ENCODE results near the gene NACA.

Gene NACA

GRCh38 chr12:56687223-56688128, 37.6 kb downstream of the NACA start:
- DNase-seq (ENCODE audit: low read depth), result peak; percentile 51

DNA sequence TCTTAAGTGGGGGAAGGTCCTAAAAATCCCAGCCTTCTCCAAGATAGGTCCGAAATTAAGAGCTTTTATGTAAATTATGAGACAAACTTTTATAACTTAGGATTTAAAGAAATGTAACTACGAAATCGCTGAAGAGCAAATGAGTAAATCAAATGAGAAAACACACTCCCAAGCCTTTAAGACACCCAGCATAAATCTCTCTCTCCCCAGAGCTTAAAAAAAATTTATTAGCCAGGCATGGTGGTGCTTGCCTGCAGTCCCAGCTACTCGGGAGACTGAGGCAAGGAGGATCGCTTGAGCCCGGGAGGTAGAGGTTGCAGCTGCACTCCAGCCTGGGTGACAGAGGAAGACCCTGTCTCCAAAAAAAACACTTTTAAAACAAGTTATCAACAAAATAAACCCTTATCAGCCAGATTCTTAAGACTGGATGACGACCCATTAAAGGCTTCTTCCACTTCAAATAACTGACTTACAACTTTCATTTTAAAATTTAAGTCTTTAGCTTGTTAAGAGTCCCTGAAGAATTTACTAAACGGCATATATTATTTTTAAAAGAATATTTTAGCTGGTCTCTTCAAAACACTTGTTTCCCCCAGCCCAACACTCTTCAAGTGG, 40.2 kb downstream of the NACA start:
- no peak for DNase-seq (ENCODE audit: low read depth)

DNA sequence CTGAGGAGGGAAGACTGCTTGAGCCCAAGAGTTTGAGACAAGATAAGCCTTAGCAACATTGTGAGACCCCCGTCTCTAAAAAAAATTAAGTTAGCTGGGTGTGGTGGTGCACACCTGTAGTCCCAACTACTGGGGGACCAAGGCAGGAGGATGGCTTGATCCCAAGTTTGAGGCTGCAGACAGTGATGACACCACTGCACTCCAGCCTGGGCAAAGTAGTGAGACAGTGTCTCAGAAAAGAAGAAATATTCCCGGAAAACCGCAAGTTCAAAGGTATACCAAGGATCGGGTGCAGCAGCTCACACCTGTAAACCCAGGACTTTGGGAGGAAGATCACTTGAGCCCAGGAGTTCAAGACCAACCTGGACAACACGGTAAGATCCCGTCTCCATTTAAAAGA, 42.8 kb downstream of the NACA start:
- no peak for DNase-seq (ENCODE audit: low read depth)

DNA sequence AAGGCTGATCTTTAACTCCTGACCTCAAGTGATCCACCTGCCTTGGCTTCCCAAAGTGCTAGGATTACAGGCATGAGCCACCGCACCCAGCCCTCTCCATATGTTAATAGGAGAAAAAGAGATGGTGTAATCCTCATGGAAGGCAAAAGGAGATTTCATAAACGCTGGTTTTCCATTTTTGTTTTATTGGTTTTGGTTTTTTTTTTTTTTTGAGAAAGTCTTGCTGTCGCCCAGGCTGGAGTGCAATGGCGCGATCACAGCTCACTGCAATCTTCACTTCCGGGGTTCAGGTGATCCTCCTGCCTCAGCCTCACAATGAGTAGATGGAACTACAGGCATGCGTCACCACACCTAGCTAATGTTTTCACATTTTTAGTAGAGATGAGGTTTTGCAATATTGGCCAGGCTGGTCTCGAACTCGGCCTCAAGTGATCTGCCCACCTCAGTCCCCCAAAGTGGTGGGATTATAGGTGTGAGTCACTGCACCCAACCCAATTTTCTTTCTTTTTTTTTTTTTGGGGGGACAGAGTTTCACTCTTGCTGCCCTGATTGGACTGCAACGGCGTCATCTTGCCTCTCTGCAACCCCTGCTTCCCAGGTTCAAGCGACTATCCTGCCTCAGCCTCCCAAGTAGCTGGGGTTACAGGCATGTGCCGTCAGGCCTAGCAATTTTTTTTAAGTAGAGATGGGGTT, 45.1 kb downstream of the NACA start:
- DNase-seq (ENCODE audit: low read depth), result no peak

DNA sequence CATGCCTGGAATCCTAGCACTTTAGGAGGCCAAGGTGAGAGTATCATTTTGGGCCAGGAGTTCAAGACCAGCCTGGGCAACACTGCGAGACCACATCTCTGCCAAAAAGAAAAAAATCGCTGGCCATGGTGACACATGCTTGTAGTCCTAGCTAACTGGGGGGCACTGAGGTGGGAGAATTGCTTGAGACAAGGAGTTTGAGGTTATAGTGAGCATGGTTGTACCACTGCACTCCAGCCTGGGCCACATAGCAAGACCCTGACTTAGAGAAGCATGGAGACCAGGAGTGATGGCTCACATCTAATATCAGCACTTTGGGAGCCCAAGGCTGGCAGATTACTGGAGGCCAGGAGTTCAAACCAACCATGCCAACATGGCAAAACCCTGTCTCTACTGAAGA, 46.2 kb downstream of the NACA start:
- DNase-seq (ENCODE audit: low read depth), result no peak

GRCh38 chr12:56677680-56678079, 47.4 kb downstream of the NACA start:
- DNase-seq (ENCODE audit: low read depth), result no peak

GRCh38 chr12:56676851-56677580, 48.1 kb downstream of the NACA start:
- DNase-seq (ENCODE audit: low read depth), result no peak

DNA sequence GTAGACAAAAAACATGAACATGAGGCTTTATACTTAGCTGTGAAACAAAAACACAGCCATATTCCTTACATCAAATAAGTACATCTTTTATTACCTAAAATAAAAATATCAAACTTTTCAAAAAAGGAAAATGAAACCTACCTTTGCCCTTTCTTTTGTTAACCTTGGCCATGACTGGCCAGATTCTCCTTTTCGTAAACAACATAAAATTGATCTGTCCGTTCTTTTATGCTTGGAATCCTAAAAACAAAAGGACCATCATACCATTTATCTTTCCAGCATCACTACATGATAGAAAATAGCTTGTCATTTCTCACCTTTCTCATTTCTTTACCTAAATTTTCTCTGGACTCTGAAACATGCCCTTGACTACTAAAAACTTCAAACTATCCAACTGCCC, 53.5 kb downstream of the NACA start:
- DNase-seq (ENCODE audit: low read depth), result no peak

DNA sequence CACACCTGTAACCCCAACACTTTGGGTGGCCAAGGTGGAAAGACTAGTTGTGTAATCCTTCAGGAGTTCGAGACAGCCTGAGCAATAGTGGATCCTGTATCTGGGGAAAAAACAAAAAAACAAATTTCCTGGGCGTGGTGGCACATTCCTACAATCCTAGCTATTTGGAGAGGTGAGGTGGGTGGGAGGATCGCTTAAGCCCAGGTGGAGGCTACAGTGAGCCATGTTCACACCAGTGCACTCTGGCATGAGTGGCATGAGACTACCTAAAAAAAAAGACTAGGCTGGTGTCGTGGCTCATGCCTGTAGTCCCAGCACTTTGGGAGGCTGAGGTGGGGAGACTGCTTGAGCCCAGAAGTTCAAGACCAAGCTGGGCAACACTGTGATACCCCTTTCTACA, 54.3 kb downstream of the NACA start:
- DNase-seq (ENCODE audit: low read depth), result no peak

DNA sequence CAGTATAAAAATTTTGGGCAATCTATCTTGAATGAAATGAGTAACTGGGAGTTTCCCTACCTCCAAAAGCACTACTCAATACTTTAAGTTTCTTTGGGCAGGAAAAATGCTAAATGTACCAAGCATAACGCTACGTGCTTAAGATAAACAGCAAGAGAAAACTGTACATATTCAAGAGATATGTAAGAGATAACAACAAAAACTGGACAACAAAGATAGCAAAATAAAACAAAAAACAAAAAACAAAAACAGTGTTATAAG, 57.0 kb downstream of the NACA start:
- DNase-seq (ENCODE audit: low read depth), result no peak
